ENCODE results near the gene TRPM4. TPM values are rescaled to one million over a fixed set of nuclear protein-coding genes. Genes with fewer than 3 reads are reported as not detected.
"Not testable (repeated sequence)": the region's sequence is repeated elsewhere in the genome, so short reads cannot be mapped to it uniquely, and the experiment has no call there.

Gene TRPM4
- total and polyA plus RNA-seq, 5 donors = 28.3 to 36.4 (median 32.5) TPM

DNA sequence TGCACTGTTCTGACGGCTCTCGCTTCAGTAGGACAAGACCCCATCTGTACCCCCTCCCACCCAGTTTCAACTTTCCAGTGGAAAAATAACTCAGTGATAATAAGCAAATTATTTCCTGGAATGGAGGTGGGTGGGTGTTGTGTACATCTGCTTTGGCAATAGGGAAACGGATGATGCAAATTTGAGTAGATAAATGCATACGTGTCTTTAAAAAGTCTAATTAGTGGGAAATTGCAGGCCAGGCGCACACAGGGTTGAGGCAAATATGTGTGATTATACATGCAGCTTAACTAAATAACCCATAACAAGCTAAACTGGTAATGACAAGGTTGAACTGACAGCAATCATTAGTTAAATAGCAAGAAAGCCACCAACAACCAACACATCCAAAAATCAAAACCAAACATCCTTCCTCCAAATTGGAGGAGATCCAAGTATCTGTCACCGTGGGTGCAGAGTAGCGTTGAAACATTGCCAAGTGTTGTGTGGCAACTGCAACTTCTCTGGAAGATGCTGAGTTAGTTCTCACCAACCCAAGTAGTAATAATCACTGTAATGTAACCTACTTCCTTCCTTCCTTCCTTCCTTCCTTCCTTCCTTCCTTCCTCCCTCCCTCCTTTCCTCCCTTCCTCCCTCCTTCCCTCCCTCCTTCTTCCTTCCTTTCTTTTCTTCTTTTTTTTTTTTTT lies 54.6 kb downstream of the TRPM4 start:
- no peaks in the 10 kb centered on the region for H3K9me3 ChIP-seq (ENCODE audit: control insufficient read depth, low read length)
- H3K27me3 ChIP-seq (ENCODE audit: control insufficient read depth, insufficient read depth) = no peaks in the 10 kb centered on the region
- H3K27ac ChIP-seq (ENCODE audit: low read length) = no peak overlapping the region
- H3K4me1 ChIP-seq (ENCODE audit: control insufficient read depth, insufficient read depth, low read length) = no peaks in the 10 kb centered on the region
- WGBS = 53% methylated on average over 7 of the region's 7 CpGs
- no peak for DNase-seq
- H3K4me3 ChIP-seq (ENCODE audit: low read length) = no peak overlapping the region
- intact Hi-C loops (cut with DNase I) = loop anchor here in 1 of 4 donors (5.0 kb wide), 1 partner anchor 120 kb away; no protein-coding TSS in a partner anchor
- ATAC-seq = no peak

DNA sequence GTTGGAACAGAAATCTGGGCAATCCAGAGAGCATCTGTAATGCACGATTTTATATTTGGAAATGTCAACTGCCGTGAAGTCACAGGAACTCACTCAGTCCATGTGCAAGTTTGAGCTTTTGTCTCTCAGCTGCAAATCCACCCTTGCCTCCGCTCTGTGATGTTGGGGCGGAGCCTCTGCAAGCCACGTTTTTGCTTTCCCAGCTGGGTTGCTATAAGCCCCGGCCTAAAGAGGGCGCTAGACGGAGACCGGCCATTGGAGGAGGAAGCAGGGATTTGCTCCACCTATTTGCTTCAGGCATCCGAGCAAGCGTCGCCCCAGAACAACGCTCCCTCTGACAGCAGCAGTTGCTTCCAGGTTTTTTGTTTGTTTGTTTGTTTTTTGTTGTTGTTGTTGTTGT lies 56.2 kb downstream of the TRPM4 start:
- ATAC-seq (no peak), DNase-seq (no peak)
- Histone ChIP-seq H3K27me3 (ENCODE audit: control insufficient read depth, insufficient read depth) (no peaks in the 10 kb centered on the region), H3K4me3 (ENCODE audit: low read length) (no peak overlapping the region), H3K27ac (ENCODE audit: low read length) (no peak overlapping the region), H3K9me3 (ENCODE audit: control insufficient read depth, low read length) (no peaks in the 10 kb centered on the region), H3K4me1 (ENCODE audit: control insufficient read depth, insufficient read depth, low read length) (no peaks in the 10 kb centered on the region)
- intact Hi-C loops (cut with DNase I) = loop anchor here in 1 of 4 donors (5.0 kb wide), 1 partner anchor 121 kb away; no protein-coding TSS in a partner anchor
- WGBS = 87% methylated on average over 13 of the region's 13 CpGs

DNA sequence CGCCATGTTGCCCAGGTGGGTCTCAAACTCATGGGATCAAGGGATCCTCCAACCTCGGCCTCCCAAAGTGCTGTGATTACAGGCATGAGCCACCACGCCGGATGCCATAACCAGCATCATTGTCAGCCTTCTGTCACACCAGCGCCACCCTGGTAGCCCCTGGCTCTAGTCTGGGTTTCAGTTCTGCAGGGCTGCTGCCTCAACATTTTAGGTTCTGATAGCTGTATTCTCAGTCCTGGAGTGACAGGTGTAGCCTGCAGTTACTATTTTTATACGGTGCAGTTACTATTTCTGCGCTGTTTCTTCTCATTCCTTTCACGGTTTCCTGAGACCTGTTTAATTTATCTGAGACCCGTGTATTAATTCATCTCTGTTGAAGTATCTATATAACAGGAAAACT lies 57.1 kb downstream of the TRPM4 start:
- ATAC-seq (no peak), DNase-seq (no peak)
- no peaks in the 10 kb centered on the region for H3K4me1 ChIP-seq (ENCODE audit: control insufficient read depth, insufficient read depth, low read length)
- H3K4me3 ChIP-seq (ENCODE audit: low read length) = no peak overlapping the region
- H3K27me3 ChIP-seq (ENCODE audit: control insufficient read depth, insufficient read depth) = no peaks in the 10 kb centered on the region
- H3K27ac ChIP-seq (ENCODE audit: low read length) = no peak overlapping the region
- WGBS = 83% methylated on average over 9 of the region's 9 CpGs
- no peaks in the 10 kb centered on the region for H3K9me3 ChIP-seq (ENCODE audit: control insufficient read depth, low read length)
- intact Hi-C loops (cut with DNase I) = loop anchor here in 1 of 4 donors (5.0 kb wide), 1 partner anchor 122 kb away; no protein-coding TSS in a partner anchor

DNA sequence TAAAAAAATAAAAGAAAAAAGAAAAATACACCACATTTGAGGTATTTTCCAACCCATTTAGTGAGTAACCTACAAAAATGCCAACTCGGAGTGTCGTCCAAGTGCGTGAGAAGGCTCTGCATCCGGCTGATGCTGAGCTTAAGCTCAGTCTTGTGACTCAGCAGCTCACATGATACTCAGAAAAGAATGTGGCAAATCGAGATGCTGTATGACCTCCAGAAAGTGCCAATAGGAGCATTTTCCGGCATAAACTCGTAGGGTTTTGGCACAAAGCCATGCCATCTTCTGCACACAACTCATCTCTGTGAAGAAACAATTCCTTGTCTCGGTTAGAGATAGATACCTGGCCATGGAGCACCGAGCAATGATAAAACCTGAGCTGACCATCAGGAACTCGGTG lies 58.5 kb downstream of the TRPM4 start:
- Histone ChIP-seq H3K27me3 (ENCODE audit: control insufficient read depth, insufficient read depth) (no peaks in the 10 kb centered on the region), H3K4me1 (ENCODE audit: control insufficient read depth, insufficient read depth, low read length) (no peaks in the 10 kb centered on the region), H3K27ac (ENCODE audit: low read length) (peak overlapping the region; percentile 17), H3K9me3 (ENCODE audit: control insufficient read depth, low read length) (no peaks in the 10 kb centered on the region), H3K4me3 (ENCODE audit: low read length) (no peak overlapping the region)
- no peak for DNase-seq
- no peak for ATAC-seq
- intact Hi-C loops (cut with DNase I) = no loop called here
- 73% methylated on average over 10 of the region's 10 CpGs for WGBS

DNA sequence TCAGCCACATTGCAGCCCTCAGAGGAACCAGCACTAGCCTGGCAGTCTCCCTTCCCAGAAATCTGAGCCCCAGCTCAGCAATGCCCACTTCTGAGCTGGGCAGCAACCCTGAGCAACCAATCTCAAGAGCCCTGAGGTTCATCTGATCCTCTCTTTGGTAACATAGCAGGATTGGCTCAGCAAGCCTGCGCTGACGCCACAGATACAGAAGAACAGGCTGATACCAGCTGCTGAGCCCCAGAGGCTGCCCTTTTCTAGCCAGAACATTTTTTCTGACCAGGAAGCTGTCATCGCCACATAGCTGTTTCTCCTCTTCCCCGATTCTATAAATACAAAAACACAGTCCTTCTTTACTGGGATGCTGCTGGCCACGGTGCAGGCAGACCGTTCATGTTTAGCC lies 59.8 kb downstream of the TRPM4 start:
- Histone ChIP-seq H3K4me3 (ENCODE audit: low read length) (no peak overlapping the region), H3K4me1 (ENCODE audit: control insufficient read depth, insufficient read depth, low read length) (no peaks in the 10 kb centered on the region), H3K9me3 (ENCODE audit: control insufficient read depth, low read length) (no peaks in the 10 kb centered on the region), H3K27me3 (ENCODE audit: control insufficient read depth, insufficient read depth) (no peaks in the 10 kb centered on the region), H3K27ac (ENCODE audit: low read length) (peak overlapping the region; percentile 49)
- 25% methylated on average over 6 of the region's 6 CpGs for whole genome bisulfite sequencing
- peak in 2 of 3 donors; percentile 63 to 77 for DNase-seq
- intact Hi-C loops (cut with DNase I) = no loop called here
- peak; percentile 86 to 87 for ATAC-seq

DNA sequence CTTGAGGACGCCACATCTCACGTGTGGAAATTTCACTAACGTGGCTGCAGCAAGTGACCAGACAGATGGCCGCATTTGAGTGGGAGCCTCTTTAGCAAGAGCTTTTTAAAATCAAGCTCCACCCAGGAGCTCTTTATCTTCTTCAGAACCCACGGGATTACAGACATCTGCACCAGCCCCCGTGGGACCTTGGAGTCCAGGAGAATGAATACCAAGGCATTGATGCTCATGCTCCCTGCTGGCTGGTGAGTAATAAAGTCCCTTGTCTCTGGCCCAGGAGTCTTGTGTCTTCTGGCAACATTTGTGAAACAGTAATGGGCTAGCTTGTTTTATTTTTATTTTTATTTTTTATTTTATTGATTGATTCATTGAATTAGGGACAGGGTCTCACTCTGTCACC lies 64.4 kb downstream of the TRPM4 start:
- no peak overlapping the region for H3K27ac ChIP-seq (ENCODE audit: low read length)
- no peak for ATAC-seq
- no peak overlapping the region for H3K4me3 ChIP-seq (ENCODE audit: low read length)
- 72% methylated on average over 6 of the region's 6 CpGs for WGBS
- no peaks in the 10 kb centered on the region for H3K27me3 ChIP-seq (ENCODE audit: control insufficient read depth, insufficient read depth)
- H3K9me3 ChIP-seq (ENCODE audit: control insufficient read depth, low read length) = no peaks in the 10 kb centered on the region
- DNase-seq = no peak
- intact Hi-C loops (cut with DNase I) = loop anchor here in 1 of 4 donors (10.0 kb wide), 1 partner anchor 203 kb away; the partner anchor contains the start of genes GFY and PTH2
- H3K4me1 ChIP-seq (ENCODE audit: control insufficient read depth, insufficient read depth, low read length) = no peaks in the 10 kb centered on the region

DNA sequence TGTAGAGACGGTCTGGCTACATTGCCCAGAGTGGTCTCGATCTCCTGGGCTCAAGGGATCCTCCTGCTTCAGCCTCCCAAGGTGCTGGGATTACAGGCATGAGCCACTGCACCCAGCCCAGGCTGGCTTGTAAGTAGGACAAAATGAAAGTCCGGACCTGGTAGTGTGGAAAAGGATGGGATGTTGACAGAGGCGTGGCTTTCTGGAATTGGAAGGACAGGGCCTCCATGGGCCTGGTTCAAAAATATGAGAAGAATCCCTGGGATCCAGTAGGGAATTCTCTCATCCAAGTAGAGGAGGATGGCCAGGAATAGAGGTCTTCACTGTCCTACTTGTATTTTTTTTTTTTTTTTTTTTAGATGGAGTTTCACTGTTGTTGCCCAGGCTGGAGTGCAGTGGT lies 64.9 kb downstream of the TRPM4 start:
- H3K9me3 ChIP-seq (ENCODE audit: control insufficient read depth, low read length) = no peaks in the 10 kb centered on the region
- no peaks in the 10 kb centered on the region for H3K4me1 ChIP-seq (ENCODE audit: control insufficient read depth, insufficient read depth, low read length)
- H3K27ac ChIP-seq (ENCODE audit: low read length) = no peak overlapping the region
- intact Hi-C loops (cut with DNase I) = loop anchor here in 1 of 4 donors (10.0 kb wide), 1 partner anchor 202 kb away; the partner anchor contains the start of genes GFY and PTH2
- DNase-seq (no peak), ATAC-seq (no peak)
- WGBS = 86% methylated on average over 4 of the region's 4 CpGs
- no peak overlapping the region for H3K4me3 ChIP-seq (ENCODE audit: low read length)
- H3K27me3 ChIP-seq (ENCODE audit: control insufficient read depth, insufficient read depth) = no peaks in the 10 kb centered on the region

DNA sequence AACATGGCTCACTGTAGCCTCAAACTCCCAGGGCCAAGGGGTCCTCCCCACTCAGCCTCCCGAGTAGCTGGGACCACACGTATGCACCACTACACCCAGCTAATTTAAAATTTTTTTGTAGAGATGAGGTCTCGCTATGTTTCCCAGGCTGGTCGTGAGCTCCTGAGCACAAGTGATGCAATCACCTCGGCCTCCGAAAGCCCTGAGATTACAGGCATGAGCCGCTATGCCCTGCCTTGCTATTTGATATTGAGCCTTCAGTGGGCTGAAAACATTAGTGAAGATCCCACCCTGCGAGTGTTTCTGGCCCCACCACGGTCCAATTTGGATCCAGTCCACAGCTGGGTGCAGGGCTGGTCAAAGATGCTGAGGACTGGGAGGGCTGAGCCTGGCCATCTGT lies 65.9 kb downstream of the TRPM4 start:
- Histone ChIP-seq H3K9me3 (ENCODE audit: control insufficient read depth, low read length) (no peaks in the 10 kb centered on the region), H3K4me1 (ENCODE audit: control insufficient read depth, insufficient read depth, low read length) (no peaks in the 10 kb centered on the region), H3K27ac (ENCODE audit: low read length) (no peak overlapping the region), H3K27me3 (ENCODE audit: control insufficient read depth, insufficient read depth) (no peaks in the 10 kb centered on the region), H3K4me3 (ENCODE audit: low read length) (no peak overlapping the region)
- 82% methylated on average over 9 of the region's 9 CpGs for WGBS
- DNase-seq (no peak), ATAC-seq (no peak)
- intact Hi-C loops (cut with DNase I) = loop anchor here in 1 of 4 donors (10.0 kb wide), 1 partner anchor 201 kb away; the partner anchor contains the start of genes GFY and PTH2

DNA sequence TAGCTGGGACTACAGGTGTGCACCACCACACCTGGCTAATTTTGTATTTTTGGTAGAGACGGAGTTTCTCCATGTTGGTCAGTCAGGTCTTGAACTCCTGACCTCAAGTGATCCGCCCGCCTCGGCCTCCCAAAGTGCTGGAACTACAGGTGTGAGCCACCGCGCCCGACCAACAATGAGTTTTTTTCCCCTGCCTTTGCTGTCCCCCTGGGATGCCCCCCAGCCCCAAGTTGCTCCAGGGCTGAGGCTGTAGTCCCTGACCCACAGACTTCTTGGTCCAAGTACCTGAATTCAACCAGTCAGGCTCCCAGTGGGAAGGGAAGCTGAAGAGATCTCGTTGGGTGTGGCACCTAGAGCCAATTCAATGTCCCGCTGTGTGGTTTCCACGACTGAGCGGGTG lies 66.8 kb downstream of the TRPM4 start:
- ATAC-seq; DNase-seq; H3K4me1 ChIP-seq (ENCODE audit: control insufficient read depth, insufficient read depth, low read length); H3K4me3 ChIP-seq (ENCODE audit: low read length); H3K27ac ChIP-seq (ENCODE audit: low read length); H3K27me3 ChIP-seq (ENCODE audit: control insufficient read depth, insufficient read depth); H3K9me3 ChIP-seq (ENCODE audit: control insufficient read depth, low read length): not testable (repeated sequence)
- 85% methylated on average over 11 of the region's 11 CpGs for WGBS
- intact Hi-C loops (cut with DNase I) = loop anchor here in 1 of 4 donors (10.0 kb wide), 1 partner anchor 200 kb away; the partner anchor contains the start of genes GFY and PTH2

DNA sequence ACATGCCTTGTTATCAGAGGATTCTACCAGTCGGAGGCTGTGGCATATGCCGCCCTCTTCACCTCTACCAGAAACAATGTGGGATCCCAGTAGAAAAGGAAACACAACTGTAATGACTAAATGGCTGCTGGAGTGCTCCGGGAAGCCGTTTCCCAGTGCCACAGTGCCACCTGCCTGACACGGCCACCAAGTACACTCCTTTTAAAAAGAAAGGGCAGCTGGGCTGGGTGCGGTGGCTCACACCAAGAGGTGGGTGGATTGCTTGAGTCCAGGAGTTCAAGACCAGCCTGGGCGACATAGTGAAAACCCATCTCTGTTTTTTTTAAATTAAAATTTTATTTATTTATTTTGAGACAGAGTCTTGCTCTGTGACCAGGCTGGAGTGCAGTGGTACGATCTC lies 67.3 kb downstream of the TRPM4 start:
- peak; percentile 50 to 74 for ATAC-seq
- 34% methylated on average over 8 of the region's 8 CpGs for WGBS
- intact Hi-C loops (cut with DNase I) = loop anchor here in 2 of 4 donors (5.0 to 10.0 kb wide), 2 partner anchors 77 to 200 kb away; partner anchors contain the start of genes GFY (in 1 of the 2) and PTH2 (in 1 of the 2)
- no peak overlapping the region for H3K27ac ChIP-seq (ENCODE audit: low read length)
- no peaks in the 10 kb centered on the region for H3K4me1 ChIP-seq (ENCODE audit: control insufficient read depth, insufficient read depth, low read length)
- no peaks in the 10 kb centered on the region for H3K27me3 ChIP-seq (ENCODE audit: control insufficient read depth, insufficient read depth)
- DNase-seq = peak in 1 of 3 donors; percentile 62
- H3K4me3 ChIP-seq (ENCODE audit: low read length) = no peak overlapping the region
- no peaks in the 10 kb centered on the region for H3K9me3 ChIP-seq (ENCODE audit: control insufficient read depth, low read length)

DNA sequence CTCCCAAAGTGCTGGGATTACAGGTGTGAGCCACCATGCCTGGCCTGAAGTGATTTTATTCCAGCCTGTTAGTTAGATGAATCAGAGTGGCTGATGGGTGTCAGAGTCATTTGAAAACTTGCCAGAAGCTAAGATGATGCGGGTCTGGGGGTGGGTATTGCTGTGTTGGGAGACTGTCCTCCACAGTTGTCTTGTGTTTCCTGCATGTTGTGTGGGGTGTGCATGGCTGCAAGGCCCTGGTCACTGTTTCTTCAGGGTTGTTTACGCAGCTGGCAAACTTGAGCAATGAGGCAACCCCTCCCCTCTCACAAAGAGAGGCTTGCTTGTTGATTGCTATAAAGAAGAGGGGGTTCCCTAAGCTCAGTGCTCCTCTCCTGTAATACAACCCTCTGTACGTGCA lies 71.8 kb downstream of the TRPM4 start:
- intact Hi-C loops (cut with DNase I) = loop anchor here in 2 of 4 donors (5.0 to 10.0 kb wide), 2 partner anchors 73 to 195 kb away; partner anchors contain the start of genes GFY (in 1 of the 2) and PTH2 (in 1 of the 2)
- no peak for ATAC-seq

More for the DNA sequence above, 71.8 kb downstream of the TRPM4 start:
- no peaks in the 10 kb centered on the region for H3K4me1 ChIP-seq (ENCODE audit: control insufficient read depth, insufficient read depth, low read length)
- H3K4me3 ChIP-seq (ENCODE audit: low read length) = no peak overlapping the region
- no peak overlapping the region for H3K27ac ChIP-seq (ENCODE audit: low read length)
- no peaks in the 10 kb centered on the region for H3K9me3 ChIP-seq (ENCODE audit: control insufficient read depth, low read length)
- DNase-seq = no peak
- WGBS = 91% methylated on average over 3 of the region's 3 CpGs
- H3K27me3 ChIP-seq (ENCODE audit: control insufficient read depth, insufficient read depth) = no peaks in the 10 kb centered on the region
